Measurements from ENCODE around the gene CRLF2.

The CRLF2 gene

GRCh38 chrX:1151378-1152077, 60.9 kb downstream of the CRLF2 start:
- TF ChIP-seq EZH2phosphoT487 (IDR thresholded peaks at IDR 0.05; ENCODE audit: low read length) (no peak), EZH2 (optimal IDR thresholded peaks at IDR 0.05; ENCODE audit: low read depth, low read length) (no peak)
- TF ChIP-seq, protein P1, sequence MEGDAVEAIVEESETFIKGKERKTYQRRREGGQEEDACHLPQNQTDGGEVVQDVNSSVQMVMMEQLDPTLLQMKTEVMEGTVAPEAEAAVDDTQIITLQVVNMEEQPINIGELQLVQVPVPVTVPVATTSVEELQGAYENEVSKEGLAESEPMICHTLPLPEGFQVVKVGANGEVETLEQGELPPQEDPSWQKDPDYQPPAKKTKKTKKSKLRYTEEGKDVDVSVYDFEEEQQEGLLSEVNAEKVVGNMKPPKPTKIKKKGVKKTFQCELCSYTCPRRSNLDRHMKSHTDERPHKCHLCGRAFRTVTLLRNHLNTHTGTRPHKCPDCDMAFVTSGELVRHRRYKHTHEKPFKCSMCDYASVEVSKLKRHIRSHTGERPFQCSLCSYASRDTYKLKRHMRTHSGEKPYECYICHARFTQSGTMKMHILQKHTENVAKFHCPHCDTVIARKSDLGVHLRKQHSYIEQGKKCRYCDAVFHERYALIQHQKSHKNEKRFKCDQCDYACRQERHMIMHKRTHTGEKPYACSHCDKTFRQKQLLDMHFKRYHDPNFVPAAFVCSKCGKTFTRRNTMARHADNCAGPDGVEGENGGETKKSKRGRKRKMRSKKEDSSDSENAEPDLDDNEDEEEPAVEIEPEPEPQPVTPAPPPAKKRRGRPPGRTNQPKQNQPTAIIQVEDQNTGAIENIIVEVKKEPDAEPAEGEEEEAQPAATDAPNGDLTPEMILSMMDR (IDR thresholded peaks at IDR 0.05; ENCODE audit: low read length): no peak
- H3K27ac ChIP-seq (ENCODE audit: low read length): no peak overlapping the region
- H3K4me1 ChIP-seq (ENCODE audit: low read length): no peaks in the 10 kb centered on the region
- no peaks in the 10 kb centered on the region for H3F3A ChIP-seq (ENCODE audit: insufficient read depth, low read length)
- no peak overlapping the region for H3K4me3 ChIP-seq (ENCODE audit: low read length)
- H3K36me3 ChIP-seq (replicated peaks; ENCODE audit: insufficient read depth, low read length): no peaks in the 10 kb centered on the region
- no peaks in the 10 kb centered on the region for H4K20me1 ChIP-seq (ENCODE audit: insufficient read depth, low read length)
- H3K4me2 ChIP-seq (ENCODE audit: low read depth, low read length): no peak overlapping the region; the same call in 1 of the 2 replicates
- no peaks in the 10 kb centered on the region for H3K79me2 ChIP-seq (ENCODE audit: low read length)
- H2AFZ ChIP-seq (ENCODE audit: low read length): no peak overlapping the region
- 0 out of 2 replicates have a peak, but pooled peaks cover 6% of the 10 kb centered on the region for H3K27me3 ChIP-seq (replicated peaks; ENCODE audit: insufficient read depth, low read length)
- H3K9ac ChIP-seq (ENCODE audit: low read length): no peak overlapping the region
- no peaks in the 10 kb centered on the region for H3K9me3 ChIP-seq (replicated peaks; ENCODE audit: insufficient read depth, low read length)
- DNase-seq: no peak
- H3K9me2 ChIP-seq (replicated peaks; ENCODE audit: insufficient read depth, low read length): no peaks in the 10 kb centered on the region

DNA sequence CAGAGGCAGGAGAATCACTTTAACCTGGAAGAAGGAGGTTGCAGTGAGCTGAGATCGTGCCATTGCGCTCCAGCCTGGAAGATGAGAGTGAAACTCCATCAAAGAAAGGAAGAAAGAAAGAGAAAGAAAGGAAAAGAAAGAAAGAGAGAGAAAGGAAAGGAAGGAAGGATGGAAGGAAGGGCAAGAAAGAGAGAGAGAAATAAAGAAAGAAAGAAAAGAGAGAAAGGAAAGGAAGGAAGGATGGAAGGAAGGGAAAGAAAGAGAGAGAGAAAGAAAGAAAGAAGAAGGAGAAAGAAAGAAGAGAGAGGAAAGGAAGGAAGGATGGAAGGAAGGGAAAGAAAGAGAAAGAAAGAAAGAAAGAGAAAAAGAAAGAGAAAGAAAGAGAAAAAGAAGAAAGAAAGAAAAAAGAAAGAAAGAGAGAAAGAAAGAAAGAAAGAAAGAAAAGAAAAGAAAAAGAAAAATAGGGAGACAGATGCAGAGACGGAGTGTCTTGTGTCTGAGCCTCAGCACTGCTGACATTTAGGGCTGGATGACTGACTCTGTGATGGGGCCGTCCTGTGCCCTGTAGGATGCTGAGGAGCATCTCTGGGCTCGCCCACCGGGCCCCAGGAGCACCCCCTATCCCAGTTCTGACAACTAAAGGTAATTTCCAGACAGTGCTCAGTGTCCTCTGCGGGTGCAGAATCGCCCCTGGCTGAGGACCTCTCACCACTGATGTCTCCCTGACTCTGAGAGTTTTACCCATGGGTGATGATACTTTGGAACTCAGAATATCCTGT, 61.7 kb downstream of the CRLF2 start:
- no peak for DNase-seq
- TF ChIP-seq, protein P1 (IDR thresholded peaks at IDR 0.05; ENCODE audit: low read length): no peak
- no peak for TF ChIP-seq EZH2 (optimal IDR thresholded peaks at IDR 0.05; ENCODE audit: low read depth, low read length)
- TF ChIP-seq EZH2phosphoT487 (IDR thresholded peaks at IDR 0.05; ENCODE audit: low read length): no peak
- no peaks in the 10 kb centered on the region for H3K9me2 ChIP-seq (replicated peaks; ENCODE audit: insufficient read depth, low read length)

DNA sequence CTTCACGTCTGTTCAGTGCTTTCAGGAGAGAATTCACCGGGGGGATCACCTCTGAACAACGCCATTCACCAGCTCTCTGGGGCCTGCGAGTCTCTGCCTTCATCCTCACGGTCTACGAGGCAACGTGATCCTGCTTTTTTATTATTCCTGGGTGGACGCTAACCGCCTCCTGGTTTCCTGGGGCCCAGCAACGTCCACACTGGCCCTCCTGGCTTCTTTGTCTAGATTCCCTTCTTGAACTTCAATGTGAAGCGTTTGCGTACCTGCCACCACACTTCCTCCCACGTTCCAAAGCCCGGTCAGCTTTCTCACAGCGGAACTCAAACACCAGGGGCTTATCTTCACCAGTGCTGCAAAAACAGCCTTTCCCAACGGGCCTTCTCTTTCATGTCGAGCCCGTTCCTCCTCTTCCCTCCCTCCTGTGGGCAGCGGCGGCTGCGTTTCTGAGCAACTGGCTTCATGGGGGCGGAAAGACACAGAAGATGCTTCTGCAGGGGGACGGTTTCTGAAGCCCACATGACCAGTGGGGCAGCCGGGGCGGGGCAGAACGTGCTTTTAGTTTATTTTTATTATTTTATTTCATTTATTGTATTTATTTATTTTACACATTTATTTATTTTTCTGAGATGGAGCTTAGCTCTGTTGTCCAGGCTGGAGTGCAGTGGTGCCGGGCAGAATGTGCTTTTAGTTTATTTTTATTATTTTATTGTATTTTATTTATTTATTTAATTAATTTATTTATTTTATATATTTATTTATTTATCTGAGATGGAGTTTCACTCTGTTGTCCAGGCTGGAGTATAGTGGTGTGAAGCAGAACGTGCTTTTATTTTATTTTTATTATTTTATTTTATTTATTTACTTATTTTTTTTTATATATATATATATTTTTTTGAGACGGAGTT, 64.6 kb downstream of the CRLF2 start:
- H3K4me2 ChIP-seq (ENCODE audit: low read depth, low read length): no peak overlapping the region
- DNase-seq: no peak
- no peak overlapping the region for H2AFZ ChIP-seq (ENCODE audit: low read length)
- H3K27ac ChIP-seq (ENCODE audit: low read length): no peak overlapping the region
- no peaks in the 10 kb centered on the region for H3K4me1 ChIP-seq (ENCODE audit: low read length)
- no peak overlapping the region for H3K9ac ChIP-seq (ENCODE audit: low read length)
- H3K79me2 ChIP-seq (ENCODE audit: low read length): no peaks in the 10 kb centered on the region
- H3K4me3 ChIP-seq (ENCODE audit: low read length): no peak overlapping the region
- no peaks in the 10 kb centered on the region for H4K20me1 ChIP-seq (ENCODE audit: insufficient read depth, low read length)
- TF ChIP-seq EZH2phosphoT487 (IDR thresholded peaks at IDR 0.05; ENCODE audit: low read length): no peak
- no peak for TF ChIP-seq EZH2 (optimal IDR thresholded peaks at IDR 0.05; ENCODE audit: low read depth, low read length)
- H3F3A ChIP-seq (ENCODE audit: insufficient read depth, low read length): no peaks in the 10 kb centered on the region
- H3K27me3 ChIP-seq (replicated peaks; ENCODE audit: insufficient read depth, low read length): 0 out of 2 replicates have a peak, but pooled peaks cover 6% of the 10 kb centered on the region
- no peaks in the 10 kb centered on the region for H3K9me2 ChIP-seq (replicated peaks; ENCODE audit: insufficient read depth, low read length)
- H3K9me3 ChIP-seq (replicated peaks; ENCODE audit: insufficient read depth, low read length): no peaks in the 10 kb centered on the region
- H3K36me3 ChIP-seq (replicated peaks; ENCODE audit: insufficient read depth, low read length): no peaks in the 10 kb centered on the region

More for the DNA sequence above, 61.7 kb downstream of the CRLF2 start:
- H3K4me1 ChIP-seq (ENCODE audit: low read length): no peaks in the 10 kb centered on the region
- H3K36me3 ChIP-seq (replicated peaks; ENCODE audit: insufficient read depth, low read length): no peaks in the 10 kb centered on the region
- no peak overlapping the region for H2AFZ ChIP-seq (ENCODE audit: low read length)
- H4K20me1 ChIP-seq (ENCODE audit: insufficient read depth, low read length): no peaks in the 10 kb centered on the region
- H3F3A ChIP-seq (ENCODE audit: insufficient read depth, low read length): no peaks in the 10 kb centered on the region
- no peak overlapping the region; the same call in 1 of the 2 replicates for H3K4me2 ChIP-seq (ENCODE audit: low read depth, low read length)
- 0 out of 2 replicates have a peak, but pooled peaks cover 6% of the 10 kb centered on the region for H3K27me3 ChIP-seq (replicated peaks; ENCODE audit: insufficient read depth, low read length)
- H3K4me3 ChIP-seq (ENCODE audit: low read length): no peak overlapping the region
- no peak overlapping the region for H3K9ac ChIP-seq (ENCODE audit: low read length)
- H3K27ac ChIP-seq (ENCODE audit: low read length): no peak overlapping the region
- H3K79me2 ChIP-seq (ENCODE audit: low read length): no peaks in the 10 kb centered on the region
- H3K9me3 ChIP-seq (replicated peaks; ENCODE audit: insufficient read depth, low read length): no peaks in the 10 kb centered on the region

Data from MM.1S (cell line).